GM12874 (cell line): Measurements from ENCODE around the gene PDYN.

Experiments used
- TF ChIP-seq, protein P1 (sequence below): IDR thresholded peaks from 2 replicates; pipeline ENCODE4 v1.5.1; 2011; ENCODE audit warnings: low read depth, mild to moderate bottlenecking, control low read depth, low read length, moderate library complexity; ENCODE audit not compliant: insufficient read depth

The PDYN gene

DNA sequence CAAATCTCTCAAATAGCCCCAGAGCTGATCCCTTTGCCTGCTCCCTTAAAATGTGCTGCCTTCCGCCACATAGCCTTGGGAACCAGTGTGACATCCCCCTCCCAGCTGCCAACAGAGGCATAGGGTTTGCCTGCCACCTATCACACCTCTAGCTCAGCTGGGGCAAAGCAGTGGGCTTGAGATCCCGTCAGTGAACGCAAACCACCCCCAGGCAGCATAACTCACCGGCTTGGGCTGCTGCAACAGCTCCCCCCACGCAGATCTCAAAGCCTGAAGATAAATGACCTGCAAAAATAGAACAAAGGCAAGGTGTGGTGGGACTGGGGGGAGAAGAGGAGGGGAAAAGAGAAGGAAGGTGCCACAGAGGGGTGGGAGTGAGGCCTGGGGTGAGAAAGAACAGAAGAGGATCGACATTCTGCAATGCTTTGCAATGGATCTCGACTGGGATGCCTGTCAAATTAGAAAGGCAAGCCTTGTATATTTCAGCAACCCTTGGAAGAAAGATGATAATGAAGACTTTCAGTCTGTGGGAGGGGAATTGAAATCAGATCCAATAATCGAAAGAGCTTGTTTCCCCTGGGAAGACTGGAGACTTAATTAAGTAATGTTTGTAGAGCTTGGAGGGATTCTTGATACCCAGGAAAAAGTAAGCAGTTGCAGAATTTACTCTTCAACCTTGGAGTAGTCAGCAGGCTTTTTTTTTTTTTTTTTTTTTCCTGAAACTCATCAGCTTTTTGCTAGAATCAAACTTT lies 1.3 kb downstream of the PDYN start:
- TF ChIP-seq, protein P1, sequence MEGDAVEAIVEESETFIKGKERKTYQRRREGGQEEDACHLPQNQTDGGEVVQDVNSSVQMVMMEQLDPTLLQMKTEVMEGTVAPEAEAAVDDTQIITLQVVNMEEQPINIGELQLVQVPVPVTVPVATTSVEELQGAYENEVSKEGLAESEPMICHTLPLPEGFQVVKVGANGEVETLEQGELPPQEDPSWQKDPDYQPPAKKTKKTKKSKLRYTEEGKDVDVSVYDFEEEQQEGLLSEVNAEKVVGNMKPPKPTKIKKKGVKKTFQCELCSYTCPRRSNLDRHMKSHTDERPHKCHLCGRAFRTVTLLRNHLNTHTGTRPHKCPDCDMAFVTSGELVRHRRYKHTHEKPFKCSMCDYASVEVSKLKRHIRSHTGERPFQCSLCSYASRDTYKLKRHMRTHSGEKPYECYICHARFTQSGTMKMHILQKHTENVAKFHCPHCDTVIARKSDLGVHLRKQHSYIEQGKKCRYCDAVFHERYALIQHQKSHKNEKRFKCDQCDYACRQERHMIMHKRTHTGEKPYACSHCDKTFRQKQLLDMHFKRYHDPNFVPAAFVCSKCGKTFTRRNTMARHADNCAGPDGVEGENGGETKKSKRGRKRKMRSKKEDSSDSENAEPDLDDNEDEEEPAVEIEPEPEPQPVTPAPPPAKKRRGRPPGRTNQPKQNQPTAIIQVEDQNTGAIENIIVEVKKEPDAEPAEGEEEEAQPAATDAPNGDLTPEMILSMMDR, result no peak

DNA sequence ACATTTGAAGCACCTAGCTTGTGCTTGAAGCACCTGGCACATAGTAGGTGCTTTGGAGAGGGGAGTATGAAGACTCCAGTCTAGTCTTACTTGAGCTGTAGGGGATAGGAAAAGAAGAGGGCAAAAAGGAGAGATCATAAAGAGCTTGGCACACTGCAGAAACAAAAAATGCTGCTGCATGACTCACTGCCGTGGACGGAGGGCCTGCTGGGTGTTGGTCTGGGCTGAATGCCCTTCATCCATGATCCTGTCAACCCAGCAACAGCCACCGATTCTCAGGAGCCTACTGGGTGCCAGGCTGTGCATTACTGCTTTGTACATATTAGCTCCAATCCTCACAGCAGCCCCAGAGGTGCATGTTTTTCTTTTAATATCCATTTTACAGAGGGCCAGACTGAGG lies 6.0 kb downstream of the PDYN start:
- TF ChIP-seq, protein P1, result no peak

DNA sequence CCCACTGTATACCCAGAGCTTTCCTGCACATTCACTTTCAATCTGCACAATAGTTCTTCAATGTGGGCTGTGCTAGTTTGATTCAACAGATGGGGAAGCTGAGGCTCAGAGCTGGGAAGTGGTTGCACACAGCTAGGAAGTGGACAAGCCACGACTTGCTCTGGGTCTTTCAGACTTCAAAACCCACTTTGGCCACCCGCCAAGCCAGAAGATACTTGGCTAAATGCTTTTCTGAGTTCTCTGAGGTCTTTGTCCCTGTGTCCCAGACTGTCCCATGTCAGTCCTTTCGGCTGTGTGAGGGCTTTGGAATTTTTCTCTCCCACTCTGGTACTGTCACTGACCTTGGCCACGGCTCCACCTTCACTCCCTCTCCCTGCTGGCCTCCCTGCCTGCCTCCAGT lies 10.6 kb downstream of the PDYN start:
- TF ChIP-seq, protein P1, result no peak

DNA sequence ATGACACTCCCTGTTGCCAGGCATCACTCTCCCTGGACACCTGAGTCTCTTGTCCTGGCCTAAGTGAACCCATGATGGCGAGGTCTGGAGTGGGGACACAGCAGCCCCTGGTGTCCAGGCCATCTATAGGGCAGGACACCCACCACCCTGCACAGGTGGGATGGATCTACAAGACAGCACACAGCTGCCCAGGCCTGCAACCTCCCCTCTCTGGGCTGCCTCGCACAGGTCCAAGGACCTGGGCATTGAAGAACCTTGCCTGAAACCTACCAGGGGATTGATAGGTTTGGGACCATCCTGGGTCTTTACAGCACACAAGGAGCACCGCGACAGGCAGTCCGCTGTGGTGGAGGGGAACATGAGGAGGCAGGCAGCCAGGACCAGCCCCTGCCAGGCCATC lies 11.2 kb downstream of the PDYN start:
- TF ChIP-seq, protein P1, result no peak

DNA sequence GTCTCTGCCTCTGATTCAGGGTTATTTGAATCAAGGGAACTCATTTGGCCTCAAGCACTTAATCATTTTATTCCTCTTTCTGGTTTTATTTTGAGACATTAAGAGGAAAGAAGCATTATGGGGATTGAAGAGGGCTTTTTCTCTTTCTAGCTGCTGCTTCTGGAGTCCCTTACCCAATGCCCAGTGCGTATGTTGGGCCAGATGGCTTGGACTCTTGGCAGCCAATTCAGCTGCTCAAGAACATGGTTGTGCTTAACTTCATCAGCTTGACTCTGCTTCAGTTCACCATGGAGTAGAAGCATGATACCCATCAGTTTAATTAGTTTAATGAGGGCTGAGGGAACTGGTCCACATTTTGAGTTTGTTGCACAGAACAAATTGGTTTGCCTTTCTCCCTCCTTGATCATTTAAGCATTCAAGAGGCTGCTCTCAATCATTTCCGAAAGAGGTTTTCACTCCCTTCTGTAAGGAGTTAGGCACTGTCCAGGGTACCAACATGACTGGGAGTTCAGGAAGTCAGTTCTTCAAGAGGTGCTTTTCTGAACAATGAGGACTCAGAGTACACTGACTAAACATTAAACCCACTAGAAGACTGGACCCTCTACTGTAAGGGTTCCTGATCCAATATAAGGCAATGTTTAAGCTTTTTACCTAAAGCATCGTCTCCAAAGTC lies 14.6 kb downstream of the PDYN start:
- TF ChIP-seq, protein P1, result no peak

DNA sequence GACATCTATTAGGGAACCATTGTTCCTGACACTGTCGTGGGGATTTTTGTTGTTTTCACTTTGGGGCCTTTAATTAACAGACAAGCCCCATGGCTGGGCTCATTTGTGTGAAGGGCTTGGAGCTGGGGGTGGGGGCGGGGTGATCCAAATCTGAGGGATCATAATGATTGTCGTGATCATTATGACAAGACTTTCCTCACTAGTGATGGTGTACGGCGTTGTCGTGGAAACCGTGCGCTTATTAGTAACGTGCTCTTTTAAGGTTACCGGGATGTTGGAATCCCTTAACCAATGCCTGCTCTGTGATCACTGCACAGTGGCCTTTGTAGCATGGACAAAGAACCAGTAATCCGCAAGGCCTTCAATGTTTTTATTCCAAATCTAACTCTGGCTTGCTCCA lies 18.6 kb downstream of the PDYN start:
- TF ChIP-seq, protein P1, result no peak

DNA sequence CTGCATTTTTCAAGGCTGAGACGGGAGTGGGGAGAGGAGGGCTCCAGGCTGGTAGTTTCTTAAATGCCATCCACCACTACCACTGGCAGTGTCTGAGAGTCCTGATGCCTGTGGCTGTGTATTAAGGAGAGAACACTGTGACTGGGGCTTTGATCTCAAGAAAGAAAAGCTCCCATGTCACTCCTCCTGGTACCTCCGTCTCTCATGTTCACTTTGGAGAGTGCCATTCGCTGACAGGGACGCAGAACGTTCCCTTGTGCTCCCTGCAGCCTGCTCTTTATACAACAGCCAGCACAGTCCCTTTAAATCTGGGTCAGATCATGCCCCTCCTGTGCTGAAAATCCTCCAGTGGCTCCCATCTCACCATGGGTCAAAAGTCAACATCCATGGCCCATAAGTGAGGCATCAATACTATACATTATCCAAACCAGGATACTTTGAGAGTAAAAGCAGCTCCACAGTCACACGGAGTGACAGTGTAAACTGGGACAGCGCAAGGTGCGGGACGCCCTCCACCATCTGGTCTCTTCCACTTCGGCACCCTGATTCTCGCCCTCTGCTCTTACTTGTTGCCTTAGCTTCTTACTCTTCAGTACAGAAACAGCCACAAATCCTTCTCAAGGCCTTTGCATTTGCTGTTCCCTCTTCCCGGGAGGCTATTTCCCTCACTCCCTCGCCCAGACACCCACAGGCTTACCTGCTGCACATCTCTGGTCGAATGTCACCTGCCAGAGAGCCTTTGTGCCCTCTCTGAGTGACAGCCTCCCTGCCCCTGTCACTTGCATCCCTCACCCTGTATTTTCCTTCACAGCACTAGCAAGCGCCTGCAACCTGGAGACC lies 20.0 kb downstream of the PDYN start:
- TF ChIP-seq, protein P1, result no peak
